ENCODE measurements around the gene SLC38A3.

SLC38A3 gene

GRCh38 chr3:50184242-50184978, 20.7 kb upstream of the SLC38A3 start:
- no peaks in the 10 kb centered on the region for H3K36me3 ChIP-seq (ENCODE audit: control insufficient read depth, insufficient read depth, low read length)
- no peak for DNase-seq (ENCODE audit: extremely low read depth, insufficient read length)
- no peak overlapping the region for H3K4me3 ChIP-seq (replicated peaks; ENCODE audit: low read depth, low read length)
- TF ChIP-seq CTCF (IDR thresholded peaks at IDR 0.05; ENCODE audit: insufficient read depth, low read length, poor library complexity, severe bottlenecking) = no peak
- H3K27me3 ChIP-seq (replicated peaks; ENCODE audit: control insufficient read depth, insufficient read depth, low read length) = no peaks in the 10 kb centered on the region; the same call in 1 of the 2 replicates

GRCh38 chr3:50185230-50185629, 19.8 kb upstream of the SLC38A3 start:
- TF ChIP-seq CTCF (IDR thresholded peaks at IDR 0.05; ENCODE audit: insufficient read depth, low read length, poor library complexity, severe bottlenecking) = no peak
- H3K4me3 ChIP-seq (replicated peaks; ENCODE audit: low read depth, low read length) = no peak overlapping the region
- H3K27me3 ChIP-seq (replicated peaks; ENCODE audit: control insufficient read depth, insufficient read depth, low read length) = no peaks in the 10 kb centered on the region; the same call in 1 of the 2 replicates
- no peaks in the 10 kb centered on the region for H3K36me3 ChIP-seq (ENCODE audit: control insufficient read depth, insufficient read depth, low read length)
- DNase-seq (ENCODE audit: extremely low read depth, insufficient read length) = no peak

- no peaks in the 10 kb centered on the region for H3K36me3 ChIP-seq (ENCODE audit: control insufficient read depth, insufficient read depth, low read length)
- no peak for TF ChIP-seq CTCF (IDR thresholded peaks at IDR 0.05; ENCODE audit: insufficient read depth, low read length, poor library complexity, severe bottlenecking)
- H3K27me3 ChIP-seq (replicated peaks; ENCODE audit: control insufficient read depth, insufficient read depth, low read length) = no peaks in the 10 kb centered on the region; the same call in 1 of the 2 replicates
- DNase-seq (ENCODE audit: extremely low read depth, insufficient read length) = no peak
- H3K4me3 ChIP-seq (replicated peaks; ENCODE audit: low read depth, low read length) = no peak overlapping the region
These were observed 19.0 kb upstream of the SLC38A3 start for GRCh38 chr3:50186096-50186495.

GRCh38 chr3:50187750-50188149, 17.3 kb upstream of the SLC38A3 start:
- no peaks in the 10 kb centered on the region for H3K36me3 ChIP-seq (ENCODE audit: control insufficient read depth, insufficient read depth, low read length)
- TF ChIP-seq CTCF (IDR thresholded peaks at IDR 0.05; ENCODE audit: insufficient read depth, low read length, poor library complexity, severe bottlenecking) = no peak
- no peak overlapping the region for H3K4me3 ChIP-seq (replicated peaks; ENCODE audit: low read depth, low read length)
- no peaks in the 10 kb centered on the region; the same call in 1 of the 2 replicates for H3K27me3 ChIP-seq (replicated peaks; ENCODE audit: control insufficient read depth, insufficient read depth, low read length)
- no peak for DNase-seq (ENCODE audit: extremely low read depth, insufficient read length)

GRCh38 chr3:50189274-50189673, 15.8 kb upstream of the SLC38A3 start:
- Histone ChIP-seq H3K36me3 (ENCODE audit: control insufficient read depth, insufficient read depth, low read length) (no peaks in the 10 kb centered on the region), H3K27me3 (replicated peaks; ENCODE audit: control insufficient read depth, insufficient read depth, low read length) (no peaks in the 10 kb centered on the region; the same call in 1 of the 2 replicates), H3K4me3 (replicated peaks; ENCODE audit: low read depth, low read length) (no peak overlapping the region)
- TF ChIP-seq CTCF (IDR thresholded peaks at IDR 0.05; ENCODE audit: insufficient read depth, low read length, poor library complexity, severe bottlenecking) = peak; percentile 71
- no peak for DNase-seq (ENCODE audit: extremely low read depth, insufficient read length)

Measured in GM06990 (cell line).